Pons (tissue), 1 donor: ENCODE measurements around the gene EIF5.

Experiments used
- DNase-seq: peaks from one replicate; pipeline ENCODE4 v3.0.0-alpha.2; 2016; ENCODE audit warnings: low spot score

EIF5 gene

DNA sequence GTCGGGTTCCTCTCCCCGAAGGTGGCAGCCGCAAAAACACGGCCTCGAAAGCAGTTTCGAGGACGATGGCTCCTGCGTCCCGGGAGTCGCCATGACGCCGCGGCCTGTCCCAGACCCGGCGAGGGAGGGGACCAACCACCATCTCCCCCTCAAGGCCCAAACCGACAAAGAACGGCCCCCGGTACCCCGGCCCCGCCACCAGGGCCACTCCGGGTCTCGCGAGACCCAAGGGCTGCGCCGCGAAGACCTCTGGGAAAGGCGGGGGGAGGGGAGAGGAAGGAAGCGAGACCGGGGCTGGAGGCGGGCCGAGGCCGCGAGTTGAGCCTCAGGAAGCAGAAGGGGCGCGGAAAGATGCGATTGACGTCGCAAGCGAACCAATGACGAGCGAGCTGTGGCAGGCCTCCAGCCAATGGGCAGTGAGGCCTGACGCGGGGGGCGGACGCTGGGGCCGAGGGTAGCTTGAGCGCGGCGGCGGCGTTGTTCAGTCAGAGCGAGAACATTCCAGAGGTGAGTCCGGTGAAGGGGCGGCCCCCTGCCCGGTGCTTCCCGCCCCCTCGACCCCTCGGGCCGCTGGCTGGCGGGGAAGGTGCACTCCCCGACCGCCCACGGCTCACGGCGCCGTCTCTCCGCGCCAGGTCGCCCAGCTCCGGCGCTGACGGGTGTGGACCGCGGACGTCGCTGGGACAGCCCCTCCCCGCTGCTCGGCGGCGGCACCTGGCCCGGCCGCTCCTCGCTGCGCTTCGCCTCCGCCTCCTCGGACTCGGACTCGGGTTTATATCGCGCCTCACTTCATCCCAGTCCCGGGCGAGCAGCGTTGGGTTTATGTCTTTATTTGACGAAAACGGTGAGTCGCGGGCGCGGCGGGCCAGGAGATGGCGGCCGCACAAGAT lies at the start of gene EIF5:
Gene EIF5 (plus strand): TSS at position 484 of the 890 bp plus-strand sequence. CDS start 1,624 bp downstream, outside the sequence.
- peak; percentile 98 for DNase-seq

DNA sequence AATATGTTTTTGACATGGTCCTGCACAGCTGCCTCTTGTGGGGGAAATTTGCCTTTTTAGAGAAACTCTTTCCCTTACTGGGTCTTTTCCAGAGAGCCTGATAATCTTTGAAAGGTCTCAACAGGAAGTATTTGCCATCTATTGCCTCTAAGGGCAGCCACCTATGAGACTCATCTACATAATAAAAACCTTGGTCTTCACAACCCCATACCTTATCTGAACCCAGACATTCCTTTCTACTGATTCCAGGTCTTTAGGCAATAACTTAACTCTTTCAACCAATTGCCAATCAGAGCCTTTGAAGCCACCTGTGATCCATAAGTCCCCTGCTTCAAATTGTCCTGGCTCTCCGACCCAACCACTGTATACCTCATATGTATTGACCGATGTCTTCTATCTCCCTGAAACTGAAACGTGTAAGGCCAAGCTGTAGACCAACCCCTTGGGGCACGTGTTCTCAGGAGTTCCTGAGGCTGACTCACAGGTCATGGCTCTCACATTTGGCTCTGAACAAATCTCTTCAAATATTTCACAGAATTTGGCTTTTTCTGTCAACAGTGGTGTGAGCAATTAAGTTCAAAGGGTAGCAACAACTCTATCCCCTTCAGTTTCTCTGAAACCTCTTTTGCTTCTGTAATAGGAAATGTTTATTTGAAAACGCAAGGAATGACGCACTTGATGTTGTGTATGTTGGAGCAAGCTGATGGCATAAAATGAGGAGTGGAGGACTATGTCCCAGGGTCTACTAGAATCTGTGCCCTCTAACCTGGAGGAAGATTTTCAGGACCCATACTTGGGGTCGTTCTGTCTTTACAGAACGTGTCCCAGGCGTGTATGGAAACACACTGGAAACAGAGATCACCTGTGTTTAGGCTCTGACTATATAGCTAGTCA lies 49.2 kb upstream of the EIF5 start:
- DNase-seq = no peak

DNA sequence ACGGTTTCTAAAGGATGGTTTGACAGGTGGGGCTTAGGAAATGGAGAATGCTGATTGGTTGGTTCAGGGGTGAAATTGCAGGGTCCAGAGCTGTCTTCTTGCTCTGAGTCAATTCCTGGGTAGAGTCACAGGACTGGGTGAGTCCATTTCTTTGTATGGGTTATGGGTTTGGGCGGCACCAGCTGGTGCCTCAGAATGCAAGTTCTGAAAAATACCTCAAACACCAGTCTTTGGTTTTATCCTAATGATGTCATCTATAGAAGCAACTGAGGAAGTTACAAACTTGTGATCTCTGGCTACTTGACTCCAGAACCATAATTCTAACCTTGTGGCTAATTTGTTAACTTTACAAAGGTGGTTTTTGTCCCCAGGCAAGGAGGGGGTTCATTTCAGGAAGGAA lies 47.6 kb upstream of the EIF5 start:
- DNase-seq = no peak

DNA sequence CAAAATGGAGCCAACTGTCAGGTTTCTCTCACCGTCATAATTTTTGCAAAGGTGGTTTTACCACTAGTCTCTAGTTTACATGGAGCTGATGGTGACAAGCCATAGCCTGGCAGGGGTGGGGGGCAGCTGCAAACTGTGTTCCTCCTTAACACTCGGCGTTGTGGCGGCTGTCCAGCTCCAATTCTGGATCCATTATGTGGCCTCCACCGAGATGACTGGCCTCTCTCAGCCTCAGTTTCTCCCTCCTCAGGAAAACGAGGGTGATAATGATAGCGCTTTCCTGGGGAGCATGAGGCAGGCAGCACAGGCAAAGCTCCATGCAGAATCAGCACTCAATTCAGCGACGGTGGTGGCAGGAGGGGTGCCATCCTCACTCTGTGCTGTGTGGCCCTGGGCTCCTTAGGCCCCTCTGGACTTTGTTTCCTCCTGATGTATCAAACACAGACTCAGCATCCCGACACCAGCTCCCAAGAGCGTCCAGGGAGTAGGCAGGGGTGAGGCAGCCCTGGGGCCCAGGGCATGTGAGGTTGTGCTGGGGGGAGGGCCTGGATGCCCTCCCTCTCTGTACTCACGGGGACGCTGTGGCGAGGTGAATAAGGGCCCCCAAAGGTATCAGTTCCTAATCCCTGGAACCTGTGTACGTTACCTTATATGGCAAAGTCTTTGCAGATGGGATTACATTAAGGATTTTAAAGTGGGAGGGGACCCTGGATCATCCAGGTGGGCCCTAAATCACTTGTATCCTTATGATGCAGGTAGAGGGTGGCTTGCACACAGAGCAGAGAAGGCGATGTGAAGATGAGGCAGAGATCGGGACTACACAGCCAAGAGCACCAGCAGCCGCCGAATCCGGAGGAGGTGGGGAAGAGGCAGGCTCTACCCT lies 46.8 kb upstream of the EIF5 start:
- DNase-seq = no peak

DNA sequence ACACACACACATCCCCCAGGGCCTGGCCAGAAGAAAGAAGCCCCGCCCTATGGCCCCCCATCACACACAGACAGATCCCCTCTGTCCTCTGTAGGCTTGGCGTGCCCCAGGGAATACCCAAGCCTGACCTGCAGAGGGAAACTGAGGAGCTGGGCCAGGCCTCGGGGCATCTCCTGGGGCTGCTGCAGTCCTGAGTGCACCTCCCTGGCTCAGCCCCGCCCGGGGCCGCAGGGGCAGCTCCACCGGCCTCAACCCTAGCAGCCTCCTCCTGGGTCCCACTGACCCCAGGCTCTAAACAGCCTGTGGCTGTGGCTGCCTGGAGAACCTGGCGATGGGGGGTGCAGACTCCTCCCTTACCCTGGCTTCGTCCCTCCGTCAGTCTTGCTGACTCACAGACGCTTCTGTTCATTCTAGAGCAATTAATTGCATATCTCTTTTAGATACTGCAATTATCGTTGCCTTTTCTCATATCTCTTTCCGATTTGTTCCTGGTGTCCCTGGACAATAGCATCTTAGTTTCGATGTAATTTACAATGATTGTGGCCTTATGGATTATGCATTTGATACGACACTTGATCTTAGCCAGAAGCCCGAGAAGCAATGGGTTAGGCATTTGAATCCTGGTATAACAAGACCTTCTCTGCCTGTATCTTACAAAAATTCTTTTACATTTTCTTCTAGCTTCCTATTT lies 45.8 kb upstream of the EIF5 start:
- DNase-seq = no peak

DNA sequence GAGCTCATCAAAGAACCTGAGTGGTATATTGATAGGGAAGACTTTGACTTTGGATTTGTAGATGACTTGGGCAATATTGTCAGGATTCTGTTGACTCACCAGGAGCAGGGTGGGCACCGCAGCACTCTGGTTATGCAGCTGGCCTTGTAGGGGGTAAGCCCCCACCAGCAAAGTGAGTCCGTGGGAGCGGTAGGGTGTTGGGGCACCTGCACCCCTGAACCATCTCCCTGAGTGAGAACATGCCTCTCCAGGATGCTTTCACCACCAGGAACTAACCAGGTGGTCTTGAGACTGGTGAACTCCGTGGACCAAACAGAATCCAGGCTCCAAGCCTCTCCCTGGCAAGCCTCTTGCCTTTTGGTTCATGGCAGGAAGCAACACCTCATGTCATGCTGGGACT lies 44.0 kb upstream of the EIF5 start:
- DNase-seq = no peak

DNA sequence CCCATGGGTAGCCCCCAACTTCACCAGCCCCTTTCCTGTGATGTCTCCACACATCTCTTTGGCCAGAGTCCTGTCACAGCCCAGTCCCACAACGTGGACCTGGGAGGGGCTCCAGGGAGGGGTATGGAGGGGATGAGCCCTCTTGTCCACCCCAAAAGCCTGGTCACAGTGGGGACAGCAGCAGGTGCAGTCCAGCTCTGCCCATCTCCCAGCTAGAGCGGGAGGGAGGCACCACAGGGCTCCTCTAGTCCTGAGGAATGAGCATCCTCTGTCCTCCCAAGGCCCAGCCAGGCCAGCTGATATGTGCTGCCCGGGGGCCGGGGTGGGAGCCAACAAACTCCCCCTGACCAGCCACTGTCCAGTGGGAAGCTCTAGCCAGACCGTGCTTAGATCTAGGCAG lies 43.5 kb upstream of the EIF5 start:
- DNase-seq = no peak

DNA sequence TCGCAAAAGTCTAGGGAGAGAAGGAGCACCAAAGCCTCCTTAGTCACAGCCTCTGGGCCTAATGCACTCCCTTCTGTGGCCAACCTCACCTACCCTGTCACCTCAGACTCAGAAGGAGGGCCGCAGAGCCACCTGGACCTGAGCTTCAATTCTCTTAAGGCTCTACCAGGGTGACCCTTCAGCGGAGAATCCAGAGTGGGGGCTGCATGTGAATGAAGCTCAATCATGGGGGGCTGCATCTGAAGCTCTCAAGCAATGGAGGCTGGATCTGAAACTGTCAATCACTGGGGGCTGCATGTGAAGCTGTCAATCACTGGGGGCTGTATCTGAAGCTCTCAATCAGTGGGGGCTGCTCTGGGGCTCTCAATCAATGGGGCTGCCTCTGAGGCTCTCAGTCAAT lies 43.1 kb upstream of the EIF5 start:
- DNase-seq = no peak

DNA sequence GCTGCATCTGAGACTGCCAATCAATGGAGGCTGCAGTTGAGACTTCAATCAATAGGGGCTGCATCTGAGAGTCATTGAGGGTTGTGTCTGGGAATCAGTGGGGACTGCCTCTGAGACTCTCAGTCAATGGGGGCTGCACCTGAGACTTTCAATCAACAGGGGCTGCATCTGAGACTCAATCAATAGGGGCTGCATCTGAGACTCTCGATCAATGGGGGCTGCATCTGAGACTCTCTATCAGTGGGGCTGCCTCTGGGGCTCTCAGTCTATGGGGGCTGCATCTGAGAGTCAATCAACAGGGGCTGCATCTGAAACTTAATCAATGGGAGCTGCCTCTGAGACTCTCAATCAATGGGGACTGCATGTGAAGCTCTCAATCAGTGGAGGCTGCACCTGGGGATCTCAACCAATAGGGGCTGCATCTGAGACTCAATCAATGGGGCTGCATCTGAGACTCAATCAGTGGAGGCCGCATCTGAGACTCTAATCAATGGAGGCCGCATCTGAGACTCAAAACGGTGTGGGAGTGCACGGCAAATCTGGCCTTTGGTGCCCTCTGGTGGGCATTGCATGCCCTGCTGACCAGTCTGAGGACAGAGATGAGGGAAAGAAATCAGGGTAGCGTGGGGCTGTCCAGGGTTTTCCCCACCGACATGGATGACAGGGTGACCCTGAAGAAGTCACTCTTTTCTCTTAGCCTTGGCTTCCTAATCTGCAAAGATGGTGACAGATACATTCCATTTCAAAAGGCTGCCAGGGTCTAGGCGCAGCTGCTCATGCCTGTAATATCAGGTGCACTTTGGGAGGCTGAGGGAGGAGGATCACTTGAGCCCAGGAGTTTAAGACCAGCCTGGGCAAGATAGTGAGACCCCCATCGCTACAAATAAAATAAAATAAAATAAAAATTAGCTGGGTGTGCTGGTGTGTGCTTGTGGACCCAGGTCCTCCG lies 41.3 kb upstream of the EIF5 start:
- peak; percentile 69 for DNase-seq

DNA sequence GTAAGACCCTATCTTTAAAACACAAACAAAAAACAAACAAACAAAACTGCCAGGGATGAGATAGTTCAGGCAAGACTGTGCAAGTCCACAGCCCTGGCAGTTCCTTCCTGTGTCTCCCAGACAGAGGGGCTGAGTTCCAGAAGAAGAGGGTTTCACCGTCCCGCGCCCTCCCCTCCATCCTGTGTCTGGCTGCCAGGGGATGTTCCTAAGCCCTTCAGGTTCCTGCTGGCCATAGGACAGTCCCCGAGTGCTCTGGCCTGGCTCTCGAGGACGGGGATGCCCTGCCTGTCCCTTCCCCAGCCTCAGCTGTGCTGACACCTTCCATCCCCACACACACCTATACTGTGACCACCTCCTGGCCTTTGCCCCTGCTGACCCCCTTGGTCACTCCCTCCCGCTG lies 40.6 kb upstream of the EIF5 start:
- DNase-seq = no peak

DNA sequence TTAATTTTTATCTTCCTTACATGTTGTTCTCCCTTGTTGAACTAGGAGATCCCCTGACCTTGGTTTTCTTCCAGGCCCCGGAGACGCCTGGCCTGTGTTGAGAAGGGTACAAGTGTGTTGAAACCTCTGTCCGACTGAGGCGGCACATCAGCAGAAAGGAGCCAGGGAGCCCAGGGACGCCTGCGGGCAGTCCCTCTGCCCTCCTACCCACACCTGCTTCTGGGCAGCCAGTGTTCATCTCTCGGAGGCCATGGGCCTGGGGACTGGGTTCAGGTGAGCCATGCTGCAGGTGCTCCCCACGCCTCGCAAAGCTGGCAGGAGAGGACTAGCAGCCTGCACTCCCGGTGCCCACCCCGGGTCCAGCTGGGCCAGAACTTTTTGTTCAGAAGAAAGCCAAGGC lies 39.9 kb upstream of the EIF5 start:
- no peak for DNase-seq

DNA sequence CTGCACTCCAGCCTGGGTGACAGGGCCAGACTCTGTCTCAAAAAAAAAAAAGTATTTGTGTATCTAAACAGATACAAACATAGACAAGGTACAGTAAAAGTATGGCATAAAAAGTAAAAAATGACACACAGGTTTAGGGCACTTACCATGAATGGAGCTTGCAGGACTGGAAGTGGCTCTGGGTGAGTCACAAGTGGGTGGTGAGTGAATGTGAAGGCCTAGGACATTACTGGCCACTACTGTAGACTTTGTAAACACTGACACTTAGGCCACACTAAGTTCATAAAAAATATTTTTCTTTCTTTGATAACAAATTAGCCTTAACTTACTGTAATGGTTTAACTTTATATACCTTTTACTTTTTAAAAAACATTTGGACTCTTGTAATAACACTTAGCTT lies 38.0 kb upstream of the EIF5 start:
- DNase-seq = no peak

DNA sequence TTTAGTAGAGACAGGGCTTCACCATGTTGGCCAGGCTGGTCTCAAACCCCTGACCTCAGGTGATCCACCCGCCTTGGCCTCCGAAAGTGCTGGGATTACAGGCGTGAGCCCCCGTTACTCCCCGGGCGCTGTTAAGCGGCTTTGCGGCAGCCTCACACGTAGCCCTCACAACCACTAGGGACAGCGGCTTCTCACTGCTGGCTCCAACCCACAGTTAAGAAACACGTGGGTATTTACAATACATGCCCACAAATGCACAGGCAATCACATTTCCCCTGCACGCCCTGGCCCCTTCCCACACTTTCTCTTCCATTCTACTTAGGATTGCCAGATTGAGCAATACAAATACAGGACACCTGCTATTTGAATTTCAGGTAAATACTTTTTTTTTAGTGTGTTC lies 37.0 kb upstream of the EIF5 start:
- no peak for DNase-seq

DNA sequence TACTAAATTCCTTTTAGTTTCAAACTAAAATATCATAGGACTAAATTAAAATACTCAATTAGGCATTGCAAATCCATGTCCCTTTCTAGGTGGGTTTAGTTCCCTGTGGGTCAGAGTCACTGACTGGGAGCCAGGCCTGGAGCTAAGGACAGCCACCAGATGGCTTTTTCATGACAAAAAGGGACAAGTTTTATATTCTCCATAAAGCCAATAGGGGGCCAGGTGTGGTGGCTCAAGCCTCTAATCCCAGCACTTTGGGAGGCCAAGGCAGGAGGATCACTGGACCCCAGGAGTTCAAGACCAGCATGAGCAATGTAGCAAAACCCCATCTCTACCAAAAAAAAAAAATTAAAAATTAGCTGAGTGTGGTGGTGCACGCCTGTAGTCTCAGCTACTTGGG lies 35.4 kb upstream of the EIF5 start:
- no peak for DNase-seq

DNA sequence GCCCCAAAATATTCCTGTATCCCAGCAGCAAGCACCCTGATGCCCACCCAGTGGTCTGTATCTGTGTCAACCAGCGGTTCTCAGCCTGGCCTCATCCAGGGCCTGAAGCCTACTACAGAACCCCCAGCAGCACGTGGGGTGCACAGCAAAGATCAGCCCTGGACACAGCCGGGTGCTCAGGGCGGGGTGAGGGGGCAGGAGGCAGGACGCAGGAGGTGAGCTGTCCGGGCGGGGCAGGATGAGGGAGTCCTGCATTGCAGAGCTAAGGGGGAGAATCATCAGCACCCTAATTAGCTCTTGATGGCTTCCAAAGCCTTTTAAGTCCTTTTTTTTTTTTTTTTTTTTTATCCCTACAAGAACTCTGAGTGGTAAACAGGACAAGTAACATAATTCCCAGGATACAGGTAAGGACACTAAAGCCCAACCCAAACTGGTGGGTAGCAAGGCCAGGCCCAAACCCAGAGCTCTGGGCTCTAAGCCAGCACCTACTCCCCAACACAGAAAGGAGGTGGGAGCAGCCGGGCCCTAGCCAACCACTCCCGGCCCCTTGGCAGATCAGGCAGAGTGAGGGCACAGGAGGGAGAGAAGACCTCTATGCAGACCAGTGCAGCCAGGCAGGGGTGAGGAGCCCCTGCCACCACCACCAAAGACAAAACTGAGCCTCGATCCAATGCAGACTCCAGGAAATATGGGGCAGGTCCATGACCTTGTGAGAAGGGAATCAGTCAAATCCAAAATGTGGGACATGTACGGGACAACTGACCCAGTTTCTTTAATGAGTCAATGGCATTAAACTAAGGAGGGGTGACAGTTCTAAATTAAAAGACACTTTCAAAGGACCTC lies 32.3 kb upstream of the EIF5 start:
- no peak for DNase-seq

DNA sequence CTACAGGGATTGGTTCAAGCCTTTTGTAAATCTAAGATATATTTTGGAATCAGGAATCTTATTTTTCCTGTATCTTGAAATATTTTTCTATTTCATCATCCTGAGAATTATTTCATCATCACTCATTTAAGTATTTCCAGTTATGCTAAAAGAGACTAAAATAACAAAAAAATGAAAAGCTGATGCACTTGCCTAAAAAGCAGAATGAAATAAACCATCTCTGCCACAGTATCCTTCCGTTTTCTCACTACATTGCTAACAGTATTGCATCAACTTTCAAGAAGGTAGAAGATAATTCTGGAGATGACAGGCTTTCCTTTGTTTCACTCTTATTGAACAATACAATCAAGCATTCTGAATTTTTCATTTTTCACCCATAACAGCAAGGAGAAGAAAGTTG lies 31.1 kb upstream of the EIF5 start:
- no peak for DNase-seq

DNA sequence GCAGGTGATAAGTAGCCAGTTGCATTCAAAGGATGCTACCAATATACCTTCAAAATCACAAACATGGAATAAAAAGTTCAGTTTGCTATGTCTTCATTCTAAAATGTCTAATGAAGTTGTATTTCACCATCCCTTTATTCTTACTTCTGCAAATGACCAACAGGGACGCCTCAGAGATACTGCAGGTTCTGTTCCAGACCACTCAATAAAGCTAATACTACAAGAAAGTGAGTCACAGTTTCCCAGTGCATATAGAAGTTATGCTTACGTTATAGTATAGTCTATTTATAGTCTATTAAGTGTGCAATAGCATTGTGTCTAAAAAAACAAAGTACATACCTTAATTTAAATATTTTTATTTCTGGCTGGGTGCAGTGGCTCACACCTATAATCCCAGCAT lies 29.3 kb upstream of the EIF5 start:
- DNase-seq = no peak

DNA sequence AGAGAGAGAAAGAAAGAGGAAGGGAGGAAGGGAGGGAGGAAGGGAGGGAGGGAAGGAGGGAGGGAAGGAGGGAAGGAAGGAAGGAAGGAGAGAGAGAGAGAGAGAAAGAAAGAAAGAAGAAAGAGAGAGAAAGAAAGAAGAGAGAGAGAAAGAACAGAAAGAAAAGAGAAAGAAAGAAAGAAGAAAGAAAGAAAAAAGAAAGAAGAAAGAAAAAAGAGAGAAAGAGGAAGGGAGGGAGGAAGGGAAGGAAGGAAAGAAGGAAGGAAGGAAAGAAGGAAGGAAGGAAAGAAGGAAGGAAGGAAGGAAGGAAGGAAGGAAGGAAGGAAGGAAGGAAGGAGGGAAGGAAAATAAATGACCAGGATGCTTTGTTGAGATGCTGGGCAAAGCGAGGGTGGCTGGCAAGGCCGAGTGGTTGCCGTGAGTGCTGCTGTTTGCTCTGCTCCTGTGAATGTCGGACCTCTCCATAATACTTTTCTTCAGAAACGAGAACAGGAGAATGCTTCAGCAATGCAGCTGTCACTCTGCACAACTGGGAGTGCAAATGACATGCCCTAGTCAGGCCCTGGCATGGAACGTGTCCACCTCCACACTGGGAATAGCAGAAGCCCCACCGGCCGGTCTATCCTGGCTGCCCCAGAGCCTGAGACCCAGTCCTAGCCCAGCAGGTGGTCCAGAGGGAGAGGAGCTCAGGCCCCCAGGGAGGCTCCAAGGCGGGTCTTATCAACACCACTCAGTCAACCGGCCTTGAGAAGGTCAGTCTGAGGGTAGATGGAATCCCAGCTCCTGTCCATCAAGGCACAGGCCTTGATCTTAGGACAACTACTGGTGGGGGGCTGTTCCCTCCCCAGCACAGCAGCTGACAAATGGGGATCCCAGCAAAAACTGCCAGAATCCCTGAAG lies 25.1 kb upstream of the EIF5 start:
- no peak for DNase-seq
